Cardiac septum (tissue), 1 donor: ENCODE data around the gene C7orf33. TPM values are rescaled to one million over a fixed set of nuclear protein-coding genes. Genes with fewer than 3 reads are reported as not detected.

ENCODE experiments used
- DNase-seq: peaks from one replicate; pipeline ENCODE4 v3.0.0-alpha.2; 2020; ENCODE audit warnings: low spot score
- intact Hi-C: fragments of 100-400 bp; cut with DNase I; formaldehyde crosslinking; loops from one replicate; pipeline ENCODE4 v1.14.0; 2022
- total RNA-seq: library from RNA; stranded (reverse); fragmentation: NEBNext Ultra II Directional; extraction: Animal tissue kit (Norgen Biotek cat#: 25700); gene quantifications from one replicate; pipeline ENCODE4 v1.2.1, GENCODE V29; 2021
- donor health status: DM: no; HTN: no; CAD: no.

Gene C7orf33
- total RNA-seq, 1 donor from 2014 or later = not detected

GRCh38 chr7:148622887-148623585 is 32.5 kb downstream of the C7orf33 start:
- intact Hi-C loops = no loop called here
- DNase-seq = no peak

GRCh38 chr7:148623586-148624282 is 33.2 kb downstream of the C7orf33 start:
- intact Hi-C loops = no loop called here
- no peak for DNase-seq

GRCh38 chr7:148624735-148625134 is 34.2 kb downstream of the C7orf33 start:
- intact Hi-C loops = no loop called here
- no peak for DNase-seq

- DNase-seq = no peak
- intact Hi-C loops = no loop called here
These were observed 34.8 kb downstream of the C7orf33 start for GRCh38 chr7:148625342-148625741.

GRCh38 chr7:148626828-148627227 is 36.3 kb downstream of the C7orf33 start:
- no peak for DNase-seq
- intact Hi-C loops = no loop called here

GRCh38 chr7:148628011-148628410 is 37.4 kb downstream of the C7orf33 start:
- DNase-seq = no peak
- intact Hi-C loops = no loop called here

- intact Hi-C loops = no loop called here
- no peak for DNase-seq
These were observed 39.5 kb downstream of the C7orf33 start for GRCh38 chr7:148630078-148630477.

GRCh38 chr7:148633761-148634160 is 43.2 kb downstream of the C7orf33 start:
- intact Hi-C loops = no loop called here
- DNase-seq = no peak

- intact Hi-C loops = no loop called here
These were observed 46.5 kb downstream of the C7orf33 start for GRCh38 chr7:148637094-148637493.

GRCh38 chr7:148645898-148646297 is 55.3 kb downstream of the C7orf33 start:
- DNase-seq = no peak
- intact Hi-C loops = no loop called here

More at GRCh38 chr7:148637094-148637493, 46.5 kb downstream of the C7orf33 start:
- DNase-seq = no peak

GRCh38 chr7:148650232-148650858 is 59.8 kb downstream of the C7orf33 start:
- DNase-seq = no peak

GRCh38 chr7:148652773-148653172 is 62.2 kb downstream of the C7orf33 start:
- intact Hi-C loops = no loop called here
- no peak for DNase-seq

More at GRCh38 chr7:148650232-148650858, 59.8 kb downstream of the C7orf33 start:
- intact Hi-C loops = no loop called here

- intact Hi-C loops = no loop called here
These were observed 67.4 kb downstream of the C7orf33 start for GRCh38 chr7:148657929-148658328.

GRCh38 chr7:148661471-148661870 is 70.9 kb downstream of the C7orf33 start:
- intact Hi-C loops = no loop called here
- DNase-seq = no peak

More at GRCh38 chr7:148657929-148658328, 67.4 kb downstream of the C7orf33 start:
- no peak for DNase-seq

GRCh38 chr7:148662646-148663045 is 72.1 kb downstream of the C7orf33 start:
- intact Hi-C loops = no loop called here
- DNase-seq = no peak

GRCh38 chr7:148664324-148664723 is 73.8 kb downstream of the C7orf33 start:
- DNase-seq = peak; percentile 81
- intact Hi-C loops = no loop called here

- no peak for DNase-seq
- intact Hi-C loops = no loop called here
These were observed 74.7 kb downstream of the C7orf33 start for GRCh38 chr7:148665221-148665620.
